ENCODE data around the gene MCC.

Gene MCC

DNA sequence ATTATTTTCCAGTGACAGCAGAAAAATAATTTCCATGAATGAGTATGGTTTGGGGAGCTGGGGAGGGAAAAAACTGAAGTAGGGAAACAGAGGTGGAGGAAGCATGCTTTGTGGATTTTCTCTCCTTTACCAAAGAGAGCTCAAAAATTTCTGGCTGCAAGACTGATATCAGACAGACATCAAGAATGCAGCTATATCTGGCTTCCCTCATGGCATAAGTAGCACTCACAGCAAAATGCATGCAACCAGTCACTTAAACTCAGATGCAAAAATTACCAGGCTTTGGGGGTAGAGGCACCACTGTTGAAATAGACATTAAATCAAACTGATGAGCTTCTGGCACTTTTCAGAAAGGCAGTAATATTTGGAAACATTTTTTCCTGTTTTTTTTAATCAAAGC, 250.4 kb downstream of the MCC start:
- Mint-ChIP-seq H3K4me1 (no peaks in the 10 kb centered on the region), H3K36me3 (no peaks in the 10 kb centered on the region), H3K4me3 (no peak overlapping the region), H3K9me3 (no peaks in the 10 kb centered on the region), H3K27me3 (peaks cover 31% of the 10 kb centered on the region), H3K27ac (no peak overlapping the region)
- ATAC-seq: no peak

- no peak overlapping the region for H3K4me3 Mint-ChIP-seq
- H3K36me3 Mint-ChIP-seq: no peaks in the 10 kb centered on the region
- no peak for ATAC-seq
- peaks cover 27% of the 10 kb centered on the region for H3K27me3 Mint-ChIP-seq
- no peaks in the 10 kb centered on the region for H3K4me1 Mint-ChIP-seq
- no peak overlapping the region for H3K27ac Mint-ChIP-seq
- H3K9me3 Mint-ChIP-seq: no peaks in the 10 kb centered on the region
These were observed 251.5 kb downstream of the MCC start for GRCh38 chr5:113236536-113237288.

DNA sequence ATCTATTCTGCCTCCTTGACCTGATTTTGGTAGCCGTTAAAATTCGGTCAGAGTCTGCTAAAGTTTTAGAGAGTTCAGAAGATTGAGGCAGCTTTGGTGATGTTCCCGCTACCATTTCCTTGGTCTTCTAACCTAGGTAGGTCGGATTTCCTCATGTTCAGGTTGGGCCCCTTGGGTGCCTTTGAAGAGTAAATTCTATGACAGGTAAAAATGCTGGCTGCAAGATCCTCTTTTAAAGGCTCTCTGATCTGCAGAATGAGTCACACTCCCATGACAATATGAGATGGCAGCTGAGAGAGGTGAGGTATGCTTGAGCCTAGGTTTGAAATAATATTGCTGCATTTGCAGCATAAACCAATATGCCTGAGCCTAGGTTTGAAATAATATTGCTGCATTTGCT, 252.4 kb downstream of the MCC start:
- Mint-ChIP-seq H3K4me3 (no peak overlapping the region), H3K27ac (no peak overlapping the region), H3K36me3 (no peaks in the 10 kb centered on the region), H3K27me3 (peaks cover 27% of the 10 kb centered on the region), H3K4me1 (no peaks in the 10 kb centered on the region), H3K9me3 (no peaks in the 10 kb centered on the region)
- peak; percentile 41 for ATAC-seq

GRCh38 chr5:113234546-113234945, 253.7 kb downstream of the MCC start:
- no peak for ATAC-seq
- H3K4me1 Mint-ChIP-seq: no peaks in the 10 kb centered on the region
- H3K9me3 Mint-ChIP-seq: no peaks in the 10 kb centered on the region
- no peak overlapping the region for H3K4me3 Mint-ChIP-seq
- H3K27me3 Mint-ChIP-seq: peaks cover 30% of the 10 kb centered on the region
- H3K27ac Mint-ChIP-seq: no peak overlapping the region
- H3K36me3 Mint-ChIP-seq: no peaks in the 10 kb centered on the region

GRCh38 chr5:113233606-113234005, 254.6 kb downstream of the MCC start:
- ATAC-seq: no peak
- H3K9me3 Mint-ChIP-seq: no peaks in the 10 kb centered on the region
- H3K36me3 Mint-ChIP-seq: no peaks in the 10 kb centered on the region
- H3K27ac Mint-ChIP-seq: no peak overlapping the region
- H3K27me3 Mint-ChIP-seq: peaks cover 30% of the 10 kb centered on the region
- no peaks in the 10 kb centered on the region for H3K4me1 Mint-ChIP-seq
- no peak overlapping the region for H3K4me3 Mint-ChIP-seq

- Mint-ChIP-seq H3K9me3 (no peaks in the 10 kb centered on the region), H3K4me1 (no peaks in the 10 kb centered on the region), H3K36me3 (no peaks in the 10 kb centered on the region), H3K4me3 (no peak overlapping the region), H3K27me3 (peaks cover 25% of the 10 kb centered on the region), H3K27ac (no peak overlapping the region)
- no peak for ATAC-seq
These were observed 255.6 kb downstream of the MCC start for GRCh38 chr5:113232667-113233066.

- Mint-ChIP-seq H3K27ac (no peak overlapping the region), H3K27me3 (peaks cover 22% of the 10 kb centered on the region), H3K36me3 (no peaks in the 10 kb centered on the region), H3K4me1 (no peaks in the 10 kb centered on the region), H3K9me3 (no peaks in the 10 kb centered on the region), H3K4me3 (no peak overlapping the region)
- no peak for ATAC-seq
These were observed 256.0 kb downstream of the MCC start for GRCh38 chr5:113232221-113232620.

DNA sequence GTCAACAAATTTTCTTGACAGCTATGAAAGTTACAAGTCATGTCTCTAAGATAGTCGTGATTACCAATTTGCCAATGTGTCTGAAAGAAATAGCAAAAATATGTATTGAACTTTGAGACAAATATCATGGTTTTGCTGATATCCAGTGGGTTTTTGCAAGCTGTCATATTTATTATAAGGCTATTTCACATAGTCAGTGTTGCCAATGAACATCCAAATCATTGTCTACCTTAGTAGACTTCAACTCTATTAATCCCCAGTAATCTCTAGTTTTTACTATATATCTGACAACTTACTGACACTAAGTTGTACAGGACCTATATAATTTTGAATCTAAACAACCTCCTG, 256.6 kb downstream of the MCC start:
- Mint-ChIP-seq H3K27ac (no peak overlapping the region), H3K36me3 (no peaks in the 10 kb centered on the region), H3K4me3 (no peak overlapping the region), H3K27me3 (peaks cover 22% of the 10 kb centered on the region), H3K9me3 (no peaks in the 10 kb centered on the region), H3K4me1 (no peaks in the 10 kb centered on the region)
- ATAC-seq: no peak

- H3K9me3 Mint-ChIP-seq: no peaks in the 10 kb centered on the region
- H3K4me3 Mint-ChIP-seq: no peak overlapping the region
- H3K27ac Mint-ChIP-seq: no peak overlapping the region
- ATAC-seq: no peak
- peaks cover 22% of the 10 kb centered on the region for H3K27me3 Mint-ChIP-seq
- no peaks in the 10 kb centered on the region for H3K4me1 Mint-ChIP-seq
- no peaks in the 10 kb centered on the region for H3K36me3 Mint-ChIP-seq
These were observed 257.3 kb downstream of the MCC start for GRCh38 chr5:113230711-113231652.

DNA sequence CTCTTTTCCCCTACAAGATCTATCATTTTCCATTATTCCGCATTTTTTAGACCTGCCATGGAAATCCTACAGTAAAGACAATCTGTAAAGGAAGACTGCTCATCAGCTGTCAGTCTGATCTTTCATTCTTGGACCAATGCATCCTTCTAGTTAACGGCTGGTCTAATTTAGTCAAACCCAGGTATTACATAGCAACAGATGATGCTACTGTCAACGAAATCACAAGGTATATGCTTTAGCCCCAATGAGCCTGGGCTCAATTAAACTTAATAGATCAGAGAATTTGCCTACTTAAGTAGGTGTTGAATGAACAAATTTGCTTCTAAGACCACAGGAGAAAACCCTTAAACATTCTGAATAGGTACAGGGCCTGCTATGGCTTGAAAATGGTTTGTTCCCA, 260.5 kb downstream of the MCC start:
- no peaks in the 10 kb centered on the region for H3K9me3 Mint-ChIP-seq
- no peak overlapping the region for H3K27ac Mint-ChIP-seq
- ATAC-seq: no peak
- peaks cover 33% of the 10 kb centered on the region for H3K27me3 Mint-ChIP-seq
- H3K4me3 Mint-ChIP-seq: no peak overlapping the region
- no peaks in the 10 kb centered on the region for H3K36me3 Mint-ChIP-seq
- no peaks in the 10 kb centered on the region for H3K4me1 Mint-ChIP-seq

DNA sequence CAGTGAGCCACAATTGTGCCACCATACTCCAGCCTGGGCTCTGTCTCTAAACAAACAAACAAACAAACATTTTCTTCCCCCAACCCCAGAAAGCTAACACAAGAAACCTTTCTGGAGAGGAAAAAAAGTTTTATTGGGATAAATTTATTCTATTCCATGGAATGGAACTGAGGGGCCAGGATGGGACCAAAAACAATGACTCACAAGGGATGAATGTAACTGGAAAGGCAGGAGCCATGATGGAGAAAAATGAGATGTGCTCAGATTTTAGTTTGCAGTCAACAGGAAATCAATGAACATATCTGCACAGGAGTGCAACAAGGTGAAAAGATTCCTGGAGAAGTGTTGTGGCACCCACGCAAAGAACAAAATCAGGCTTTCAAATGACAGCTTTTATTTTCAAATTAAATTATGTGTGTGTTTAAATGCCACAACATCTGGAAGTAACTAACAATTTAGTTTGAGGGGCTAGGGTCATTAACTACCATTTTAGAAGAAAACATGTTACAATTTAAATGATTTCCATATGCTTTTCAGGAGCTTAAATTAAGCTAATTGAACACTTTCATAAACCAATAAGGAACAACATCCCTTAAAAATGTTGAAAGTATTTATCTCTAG, 262.0 kb downstream of the MCC start:
- Mint-ChIP-seq H3K4me3 (no peak overlapping the region), H3K27me3 (peaks cover 32% of the 10 kb centered on the region), H3K36me3 (no peaks in the 10 kb centered on the region), H3K4me1 (no peaks in the 10 kb centered on the region), H3K9me3 (no peaks in the 10 kb centered on the region), H3K27ac (no peak overlapping the region)
- no peak for ATAC-seq

DNA sequence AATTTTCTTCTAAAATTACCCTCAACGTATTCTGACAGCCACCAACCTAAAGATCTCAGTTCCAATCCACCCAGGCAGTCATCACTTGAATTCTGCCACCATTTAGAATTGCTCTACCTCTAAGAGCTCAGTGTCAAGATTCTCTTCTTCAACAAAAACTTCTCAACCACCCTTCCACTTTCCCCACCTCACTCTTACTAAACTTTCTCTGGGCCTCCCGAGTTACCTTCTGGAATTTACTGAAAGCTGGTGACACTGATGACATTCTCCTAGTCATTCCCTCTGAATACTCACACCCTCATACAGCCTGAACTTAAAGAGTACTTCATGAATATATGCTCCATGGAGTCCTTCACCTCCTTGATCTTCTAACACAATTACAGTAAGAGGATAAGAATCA, 263.0 kb downstream of the MCC start:
- no peak for ATAC-seq
- Mint-ChIP-seq H3K36me3 (no peaks in the 10 kb centered on the region), H3K9me3 (no peaks in the 10 kb centered on the region), H3K27me3 (peaks cover 26% of the 10 kb centered on the region), H3K4me1 (no peaks in the 10 kb centered on the region), H3K27ac (no peak overlapping the region), H3K4me3 (no peak overlapping the region)

DNA sequence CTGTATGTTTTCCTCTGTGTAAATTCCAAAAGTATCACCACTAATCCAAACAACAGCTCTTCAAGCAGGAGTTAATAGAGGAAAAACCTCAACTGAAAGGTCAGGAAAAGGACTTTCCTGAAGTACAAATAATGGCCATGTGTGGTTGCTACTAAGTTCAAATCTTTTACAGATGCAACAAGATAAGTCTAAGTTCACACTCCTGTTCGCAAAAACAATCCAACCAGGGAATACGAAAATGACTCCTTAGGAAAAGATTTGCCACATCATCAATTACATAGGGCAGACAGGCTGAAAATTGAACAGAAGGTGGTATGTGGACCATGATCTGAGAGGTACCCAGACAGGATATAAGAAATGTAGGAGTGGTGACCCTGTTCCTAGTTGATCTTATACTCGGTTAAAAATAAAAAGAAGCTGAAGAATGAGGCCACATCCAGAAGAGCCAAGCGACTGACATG, 263.6 kb downstream of the MCC start:
- Mint-ChIP-seq H3K27ac (no peak overlapping the region), H3K4me1 (no peaks in the 10 kb centered on the region), H3K9me3 (no peaks in the 10 kb centered on the region), H3K36me3 (no peaks in the 10 kb centered on the region), H3K4me3 (no peak overlapping the region), H3K27me3 (peaks cover 26% of the 10 kb centered on the region)
- no peak for ATAC-seq

DNA sequence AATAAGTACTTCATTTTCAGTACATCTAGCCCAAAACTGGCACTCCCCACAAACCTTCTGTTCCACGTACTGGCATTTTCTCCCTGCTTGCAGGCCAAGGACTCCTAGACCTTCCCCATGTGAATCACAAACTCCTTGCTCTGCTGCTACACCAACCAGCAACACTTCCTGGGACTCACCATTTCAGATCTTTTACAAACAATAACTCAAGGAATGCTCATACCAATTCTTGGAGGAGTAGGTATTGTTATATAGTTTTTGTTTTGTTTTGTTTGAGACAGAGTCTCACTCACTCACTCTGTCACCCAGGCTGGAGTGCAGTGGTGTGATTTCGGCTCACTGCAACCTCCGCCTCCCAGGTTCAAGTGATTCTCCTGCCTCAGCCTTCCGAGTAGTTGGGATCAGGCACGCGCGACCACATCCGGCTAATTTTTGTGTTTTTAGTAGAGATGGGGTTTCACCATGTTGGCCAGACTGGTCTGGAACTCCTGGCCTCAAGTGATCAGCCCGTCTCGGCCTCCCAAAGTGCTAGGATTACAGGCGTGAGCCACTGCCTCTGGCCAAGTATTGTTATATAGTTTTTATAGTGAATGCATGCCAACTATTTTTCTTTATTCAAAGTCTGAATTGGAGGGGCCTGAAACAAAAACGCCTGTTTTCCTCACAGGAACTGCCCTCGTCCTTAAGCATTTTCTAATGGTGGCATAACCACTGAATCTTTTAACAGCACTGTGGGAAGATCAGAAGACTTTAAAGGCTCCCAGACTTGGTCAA, 264.2 kb downstream of the MCC start:
- Mint-ChIP-seq H3K36me3 (no peaks in the 10 kb centered on the region), H3K27ac (no peak overlapping the region)
- ATAC-seq: no peak

DNA sequence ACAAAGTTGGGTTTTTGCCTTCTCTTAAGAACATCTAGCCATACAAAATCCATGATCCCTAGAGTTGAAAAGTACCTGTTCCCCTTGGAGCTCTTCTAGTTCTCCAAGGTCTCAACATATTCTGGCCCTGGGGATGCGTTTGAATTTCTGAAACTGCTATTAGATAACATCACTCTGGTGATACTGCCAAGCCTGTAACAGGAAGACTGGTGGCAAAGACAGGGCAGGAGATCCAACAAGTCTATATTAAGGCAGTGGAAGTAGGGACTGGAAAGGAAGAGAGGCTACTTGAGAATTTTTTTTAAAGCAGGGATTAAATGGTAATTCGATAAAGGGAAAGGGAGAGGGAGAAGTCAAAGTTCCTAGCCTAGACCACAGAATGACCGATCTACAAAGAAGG, 264.9 kb downstream of the MCC start:
- H3K27ac Mint-ChIP-seq: no peak overlapping the region
- no peak overlapping the region for H3K4me3 Mint-ChIP-seq
- no peaks in the 10 kb centered on the region for H3K36me3 Mint-ChIP-seq
- no peak for ATAC-seq
- no peaks in the 10 kb centered on the region for H3K4me1 Mint-ChIP-seq
- H3K9me3 Mint-ChIP-seq: no peaks in the 10 kb centered on the region
- H3K27me3 Mint-ChIP-seq: peaks cover 26% of the 10 kb centered on the region

More for the DNA sequence above, 264.2 kb downstream of the MCC start:
- H3K27me3 Mint-ChIP-seq: peaks cover 26% of the 10 kb centered on the region
- no peaks in the 10 kb centered on the region for H3K4me1 Mint-ChIP-seq
- no peaks in the 10 kb centered on the region for H3K9me3 Mint-ChIP-seq
- no peak overlapping the region for H3K4me3 Mint-ChIP-seq
